IMR-90 (cell line): ENCODE data around the gene RHOG.

ENCODE experiments used
- CEBPB ChIP-seq: IDR thresholded peaks from 2 replicates; pipeline ENCODE4 v1.6.1; 2012; ENCODE audit warnings: low read depth, low read length, improper control_type of control experiment
- FOS ChIP-seq: fragments of 150-350 bp; IDR thresholded peaks from 2 replicates; pipeline ENCODE4 v1.6.1; 2016; ENCODE audit warnings: low read depth, low read length
- MAFK ChIP-seq: IDR thresholded peaks from 2 replicates; pipeline ENCODE4 v1.6.1; 2012; ENCODE audit warnings: low read depth, low read length, improper control_type of control experiment
- MAZ ChIP-seq: IDR thresholded peaks from 2 replicates; pipeline ENCODE4 v1.6.1; 2012; ENCODE audit warnings: low read depth, mild to moderate bottlenecking, low read length, improper control_type of control experiment, moderate library complexity, borderline replicate concordance
- MXI1 ChIP-seq: IDR thresholded peaks from 2 replicates; pipeline ENCODE4 v1.6.1; 2012; ENCODE audit warnings: low read depth, mild to moderate bottlenecking, low read length, moderate library complexity, borderline replicate concordance
- NFE2L2 ChIP-seq: fragments of 150-350 bp; IDR thresholded peaks from 2 replicates; pipeline ENCODE4 v1.6.1; 2016; ENCODE audit warnings: low read depth, mild to moderate bottlenecking, low read length
- POLR2A ChIP-seq: IDR thresholded peaks from 2 replicates; pipeline ENCODE4 v1.6.1; 2012; ENCODE audit warnings: mild to moderate bottlenecking, low read depth, low read length
- RAD21 ChIP-seq: IDR thresholded peaks from 2 replicates; pipeline ENCODE4 v1.6.1; 2012; ENCODE audit warnings: low read length, improper control_type of control experiment
- RCOR1 ChIP-seq: IDR thresholded peaks from 2 replicates; pipeline ENCODE4 v1.6.1; 2012; ENCODE audit warnings: mild to moderate bottlenecking, low read length, improper control_type of control experiment; ENCODE audit not compliant: insufficient replicate concordance
- SMC3 ChIP-seq: fragments of 150-350 bp; IDR thresholded peaks from 2 replicates; pipeline ENCODE4 v1.6.1; 2016; ENCODE audit warnings: low read depth, mild to moderate bottlenecking, antibody characterized with exemption, low read length, moderate library complexity
- TF ChIP-seq, protein P1 (sequence below): conservative IDR thresholded peaks from 2 replicates; pipeline ENCODE4 v1.5.1; 2012; ENCODE audit warnings: mild to moderate bottlenecking, low read depth, low read length, improper control_type of control experiment
- TF ChIP-seq, protein P2 (sequence below): fragments of 150-350 bp; IDR thresholded peaks from 2 replicates; pipeline ENCODE4 v1.6.1; 2017; ENCODE audit warnings: mild to moderate bottlenecking, antibody characterized with exemption, low read length, low read depth
- TF ChIP-seq, protein P3 (sequence below): fragments of 150-350 bp; IDR thresholded peaks from 2 replicates; pipeline ENCODE4 v1.6.1; 2016; ENCODE audit warnings: low read depth, mild to moderate bottlenecking, low read length, moderate library complexity, borderline replicate concordance

DNA sequence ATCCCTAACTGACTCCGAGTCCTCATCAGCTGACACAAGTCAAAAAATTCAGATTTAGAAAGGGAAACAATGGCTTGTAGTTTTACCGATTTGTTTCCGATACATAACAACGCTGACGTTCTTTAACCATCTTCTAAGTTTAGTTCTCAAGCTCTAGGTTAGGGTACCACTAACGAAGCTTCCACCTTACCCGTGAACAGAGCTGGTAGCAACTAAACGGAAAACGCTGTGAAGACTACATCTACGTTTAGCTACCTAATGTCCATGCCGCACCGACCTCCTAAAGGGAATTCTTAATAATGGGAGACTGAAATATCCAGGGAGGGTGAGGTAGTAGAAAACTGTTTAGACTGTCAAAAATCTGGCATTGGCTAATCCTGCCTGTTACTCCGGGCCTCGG, 44.4 kb downstream of the RHOG start:
- TF ChIP-seq, protein P1, sequence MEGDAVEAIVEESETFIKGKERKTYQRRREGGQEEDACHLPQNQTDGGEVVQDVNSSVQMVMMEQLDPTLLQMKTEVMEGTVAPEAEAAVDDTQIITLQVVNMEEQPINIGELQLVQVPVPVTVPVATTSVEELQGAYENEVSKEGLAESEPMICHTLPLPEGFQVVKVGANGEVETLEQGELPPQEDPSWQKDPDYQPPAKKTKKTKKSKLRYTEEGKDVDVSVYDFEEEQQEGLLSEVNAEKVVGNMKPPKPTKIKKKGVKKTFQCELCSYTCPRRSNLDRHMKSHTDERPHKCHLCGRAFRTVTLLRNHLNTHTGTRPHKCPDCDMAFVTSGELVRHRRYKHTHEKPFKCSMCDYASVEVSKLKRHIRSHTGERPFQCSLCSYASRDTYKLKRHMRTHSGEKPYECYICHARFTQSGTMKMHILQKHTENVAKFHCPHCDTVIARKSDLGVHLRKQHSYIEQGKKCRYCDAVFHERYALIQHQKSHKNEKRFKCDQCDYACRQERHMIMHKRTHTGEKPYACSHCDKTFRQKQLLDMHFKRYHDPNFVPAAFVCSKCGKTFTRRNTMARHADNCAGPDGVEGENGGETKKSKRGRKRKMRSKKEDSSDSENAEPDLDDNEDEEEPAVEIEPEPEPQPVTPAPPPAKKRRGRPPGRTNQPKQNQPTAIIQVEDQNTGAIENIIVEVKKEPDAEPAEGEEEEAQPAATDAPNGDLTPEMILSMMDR: no peak
- TF ChIP-seq RAD21 (no peak), POLR2A (no peak), RCOR1 (no peak), MAZ (no peak), MXI1 (no peak), SMC3 (no peak), FOS (no peak), MAFK (no peak), CEBPB (no peak), NFE2L2 (no peak)
- TF ChIP-seq, protein P2, sequence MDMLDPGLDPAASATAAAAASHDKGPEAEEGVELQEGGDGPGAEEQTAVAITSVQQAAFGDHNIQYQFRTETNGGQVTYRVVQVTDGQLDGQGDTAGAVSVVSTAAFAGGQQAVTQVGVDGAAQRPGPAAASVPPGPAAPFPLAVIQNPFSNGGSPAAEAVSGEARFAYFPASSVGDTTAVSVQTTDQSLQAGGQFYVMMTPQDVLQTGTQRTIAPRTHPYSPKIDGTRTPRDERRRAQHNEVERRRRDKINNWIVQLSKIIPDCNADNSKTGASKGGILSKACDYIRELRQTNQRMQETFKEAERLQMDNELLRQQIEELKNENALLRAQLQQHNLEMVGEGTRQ: no peak
- TF ChIP-seq, protein P3, sequence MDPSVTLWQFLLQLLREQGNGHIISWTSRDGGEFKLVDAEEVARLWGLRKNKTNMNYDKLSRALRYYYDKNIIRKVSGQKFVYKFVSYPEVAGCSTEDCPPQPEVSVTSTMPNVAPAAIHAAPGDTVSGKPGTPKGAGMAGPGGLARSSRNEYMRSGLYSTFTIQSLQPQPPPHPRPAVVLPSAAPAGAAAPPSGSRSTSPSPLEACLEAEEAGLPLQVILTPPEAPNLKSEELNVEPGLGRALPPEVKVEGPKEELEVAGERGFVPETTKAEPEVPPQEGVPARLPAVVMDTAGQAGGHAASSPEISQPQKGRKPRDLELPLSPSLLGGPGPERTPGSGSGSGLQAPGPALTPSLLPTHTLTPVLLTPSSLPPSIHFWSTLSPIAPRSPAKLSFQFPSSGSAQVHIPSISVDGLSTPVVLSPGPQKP: no peak
